GM12873 (cell line): Measurements from ENCODE around the gene DACH1.

Experiments used
- TF ChIP-seq, protein P1 (sequence below): IDR thresholded peaks from 2 replicates; pipeline ENCODE4 v1.5.1; 2012; ENCODE audit warnings: low read depth, mild to moderate bottlenecking, moderate library complexity, low read length, control low read depth; ENCODE audit not compliant: insufficient read depth; ENCODE audit errors: missing control alignments

The DACH1 gene

GRCh38 chr13:71789037-71789436, 78.0 kb downstream of the DACH1 start:
- TF ChIP-seq, protein P1, sequence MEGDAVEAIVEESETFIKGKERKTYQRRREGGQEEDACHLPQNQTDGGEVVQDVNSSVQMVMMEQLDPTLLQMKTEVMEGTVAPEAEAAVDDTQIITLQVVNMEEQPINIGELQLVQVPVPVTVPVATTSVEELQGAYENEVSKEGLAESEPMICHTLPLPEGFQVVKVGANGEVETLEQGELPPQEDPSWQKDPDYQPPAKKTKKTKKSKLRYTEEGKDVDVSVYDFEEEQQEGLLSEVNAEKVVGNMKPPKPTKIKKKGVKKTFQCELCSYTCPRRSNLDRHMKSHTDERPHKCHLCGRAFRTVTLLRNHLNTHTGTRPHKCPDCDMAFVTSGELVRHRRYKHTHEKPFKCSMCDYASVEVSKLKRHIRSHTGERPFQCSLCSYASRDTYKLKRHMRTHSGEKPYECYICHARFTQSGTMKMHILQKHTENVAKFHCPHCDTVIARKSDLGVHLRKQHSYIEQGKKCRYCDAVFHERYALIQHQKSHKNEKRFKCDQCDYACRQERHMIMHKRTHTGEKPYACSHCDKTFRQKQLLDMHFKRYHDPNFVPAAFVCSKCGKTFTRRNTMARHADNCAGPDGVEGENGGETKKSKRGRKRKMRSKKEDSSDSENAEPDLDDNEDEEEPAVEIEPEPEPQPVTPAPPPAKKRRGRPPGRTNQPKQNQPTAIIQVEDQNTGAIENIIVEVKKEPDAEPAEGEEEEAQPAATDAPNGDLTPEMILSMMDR, result no peak

DNA sequence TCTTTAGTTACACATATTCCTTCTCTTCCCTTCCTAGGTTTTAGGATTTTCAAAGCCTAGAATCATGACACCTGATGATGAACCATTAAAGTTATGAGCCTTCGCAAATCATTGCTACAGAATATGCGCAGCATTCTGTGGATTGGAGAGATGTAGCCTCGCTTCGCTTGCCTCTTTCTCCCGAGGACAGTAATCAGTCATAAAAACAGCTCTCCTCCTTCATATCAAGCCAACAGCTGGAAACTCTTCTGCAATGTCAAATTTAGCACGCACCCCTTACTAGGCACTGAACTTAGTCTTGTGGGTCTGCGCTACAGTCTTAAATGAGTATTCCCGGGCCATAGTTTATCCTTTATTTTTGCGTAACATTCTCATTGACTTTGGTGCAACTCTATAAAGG, 79.6 kb downstream of the DACH1 start:
- TF ChIP-seq, protein P1, result no peak

DNA sequence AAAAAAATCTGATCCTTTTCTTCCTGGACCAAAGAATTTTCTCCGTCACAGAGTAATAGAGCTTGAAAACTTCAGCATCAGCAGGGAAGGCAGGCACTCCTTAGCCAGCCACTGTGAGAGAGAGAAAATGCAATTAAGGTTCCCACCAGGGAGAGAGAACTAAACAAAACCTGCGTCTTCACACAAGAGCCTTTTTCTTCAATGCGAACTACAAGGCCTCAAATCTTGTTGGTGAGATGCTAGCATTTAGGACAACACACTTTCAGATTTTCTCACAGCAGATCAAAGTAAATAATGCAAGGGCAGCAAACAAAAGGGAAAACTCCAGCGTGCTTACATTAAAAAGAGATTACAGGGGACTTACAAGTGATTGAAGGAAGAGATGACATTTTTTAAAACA, 80.1 kb downstream of the DACH1 start:
- TF ChIP-seq, protein P1, result no peak

DNA sequence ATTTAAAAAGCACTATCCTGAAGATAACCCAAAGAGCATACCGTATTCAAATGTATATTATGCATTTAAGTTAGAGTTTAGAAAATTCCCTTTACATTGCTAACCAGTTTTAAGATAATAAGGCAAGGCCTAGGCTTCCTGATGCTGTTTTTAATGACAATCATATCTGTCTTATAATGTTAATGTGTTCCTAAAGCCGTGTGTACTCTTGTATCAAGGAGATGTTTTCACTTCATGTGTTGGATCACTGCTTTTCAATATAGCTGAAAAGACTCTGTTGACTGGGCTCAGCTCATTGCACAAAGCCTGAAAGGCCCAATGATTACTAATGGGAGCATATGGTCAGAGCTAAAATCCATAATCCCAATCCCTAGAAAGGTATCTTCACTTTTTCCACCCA, 81.6 kb downstream of the DACH1 start:
- TF ChIP-seq, protein P1, result no peak

- TF ChIP-seq, protein P1, result no peak
Observed at GRCh38 chr13:71780546-71780945, 86.5 kb downstream of the DACH1 start.

- TF ChIP-seq, protein P1, result no peak
Observed at GRCh38 chr13:71775966-71776365, 91.0 kb downstream of the DACH1 start.

DNA sequence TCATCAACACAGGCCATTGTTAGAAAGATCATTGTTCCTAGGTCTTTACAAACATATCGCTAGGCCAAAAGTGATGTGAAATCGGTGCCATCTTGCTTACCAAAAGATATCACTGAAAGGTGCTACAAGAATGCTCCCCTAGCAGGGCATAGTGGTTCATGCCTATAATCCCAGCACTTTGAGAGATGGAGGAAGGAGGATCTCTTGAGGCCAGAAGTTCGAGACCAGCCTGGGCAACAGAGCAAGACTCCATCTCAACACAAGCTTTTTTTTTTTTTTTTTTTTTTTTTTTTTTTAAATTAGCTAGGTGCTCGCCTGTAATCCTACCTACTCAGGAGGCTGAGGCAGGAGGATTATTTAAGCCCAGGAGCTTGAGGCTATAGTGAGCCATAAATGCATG, 92.1 kb downstream of the DACH1 start:
- TF ChIP-seq, protein P1, result no peak
